ENCODE measurements around the gene AFF1.

The AFF1 gene

DNA sequence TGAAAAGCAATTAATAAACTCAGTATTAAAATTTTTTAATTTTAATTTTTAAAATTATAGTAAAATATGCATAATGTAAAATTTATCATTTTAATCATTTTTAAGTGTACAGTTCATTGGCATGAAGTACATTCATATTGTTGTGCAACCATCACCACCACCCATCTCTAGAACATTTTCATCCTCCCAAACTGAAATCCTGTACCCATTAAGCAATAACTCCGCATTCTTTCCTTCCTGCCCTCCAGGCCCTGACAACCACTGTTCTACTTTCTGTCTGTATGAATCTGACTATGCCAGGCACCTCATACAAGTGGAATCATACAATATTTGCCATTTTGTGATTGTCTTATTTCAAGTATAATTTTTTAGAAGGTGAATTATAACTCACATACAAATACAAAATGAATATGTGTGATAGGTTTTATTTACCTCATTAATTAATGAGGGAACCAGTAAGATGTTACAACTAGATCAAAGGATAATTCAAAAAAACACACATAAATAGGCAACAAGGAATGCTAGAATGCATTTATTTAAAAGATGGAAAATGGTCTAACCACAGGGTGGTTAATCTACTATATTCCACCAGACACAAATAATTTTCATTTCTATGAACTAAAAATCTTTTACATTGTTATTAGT lies 13.1 kb upstream of the AFF1 start:
- DNase-seq (ENCODE audit: low read depth) = no peak

DNA sequence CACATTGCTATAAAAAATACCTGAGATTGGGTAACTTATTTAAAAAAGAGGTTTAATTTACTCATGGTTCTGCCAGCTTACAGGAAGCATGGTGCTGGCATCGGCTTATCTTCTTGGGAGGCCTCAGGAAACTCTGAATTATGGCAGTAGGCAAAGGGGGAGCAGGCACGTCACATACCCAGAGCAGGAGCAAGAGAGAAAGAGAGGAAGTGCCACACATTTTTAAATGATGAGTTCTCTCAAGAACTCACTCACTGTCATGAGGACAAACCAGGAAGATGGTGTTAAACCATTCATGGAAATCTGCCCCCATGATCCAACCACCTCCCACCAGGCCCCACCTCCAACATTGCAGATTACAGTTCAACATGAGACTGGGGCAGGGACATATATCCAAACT lies 10.0 kb upstream of the AFF1 start:
- no peak for DNase-seq (ENCODE audit: low read depth)

DNA sequence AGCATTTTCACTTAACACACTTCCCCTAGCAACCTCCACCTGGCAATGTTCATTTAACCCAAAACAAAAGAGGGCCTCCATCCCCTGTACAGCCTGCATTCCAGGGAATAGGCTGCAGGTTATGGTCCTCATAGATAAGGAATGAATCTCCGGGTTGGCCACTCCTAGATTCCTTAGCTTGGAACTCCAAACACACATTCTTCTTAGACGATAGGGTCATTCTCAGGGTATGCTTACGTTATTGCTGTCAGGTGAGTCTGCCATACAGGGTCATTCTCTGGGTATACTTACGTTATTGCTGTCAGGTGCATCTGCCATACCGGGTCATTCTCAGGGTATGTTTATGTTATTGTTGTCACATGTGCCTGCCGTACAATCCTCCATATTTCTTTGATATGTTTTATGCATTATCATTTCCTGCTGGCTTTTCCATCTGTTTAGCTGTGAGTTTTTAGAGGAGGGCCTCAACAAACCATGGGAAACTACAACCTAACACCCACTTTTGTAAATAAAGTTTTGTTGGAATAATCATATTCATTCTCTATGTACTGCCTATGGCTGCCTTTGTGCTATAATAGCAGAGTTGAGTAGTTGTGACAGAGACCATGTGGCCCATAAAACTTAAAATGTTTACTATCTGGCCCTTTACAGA lies 8.2 kb upstream of the AFF1 start:
- DNase-seq (ENCODE audit: low read depth) = no peak

DNA sequence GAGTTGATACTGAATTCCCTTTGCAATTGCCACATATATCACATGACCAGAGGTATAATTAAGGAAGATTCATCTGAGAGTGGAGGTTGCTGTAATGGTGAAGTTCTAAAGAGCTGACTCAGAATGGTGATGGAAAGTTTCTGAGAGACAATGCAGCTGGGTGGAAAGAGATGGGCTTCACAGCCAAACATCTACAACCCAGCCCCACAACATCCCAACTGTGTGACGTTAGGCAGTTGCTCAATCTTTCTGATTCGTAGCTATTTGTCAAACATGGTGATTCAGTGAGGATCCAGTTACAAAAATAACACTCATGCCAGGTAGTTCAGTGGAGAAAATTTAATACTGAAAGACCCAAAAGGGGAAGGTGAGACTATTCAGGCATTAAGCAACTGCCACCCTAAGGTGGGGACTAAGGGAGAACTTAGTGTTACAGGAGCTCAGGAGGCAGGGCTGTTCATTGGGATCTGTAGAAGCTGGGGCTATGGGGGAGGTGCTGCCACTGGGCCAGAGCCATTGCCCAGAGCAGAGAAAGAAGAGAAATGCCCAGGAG lies 6.9 kb upstream of the AFF1 start:
- DNase-seq (ENCODE audit: low read depth) = no peak

DNA sequence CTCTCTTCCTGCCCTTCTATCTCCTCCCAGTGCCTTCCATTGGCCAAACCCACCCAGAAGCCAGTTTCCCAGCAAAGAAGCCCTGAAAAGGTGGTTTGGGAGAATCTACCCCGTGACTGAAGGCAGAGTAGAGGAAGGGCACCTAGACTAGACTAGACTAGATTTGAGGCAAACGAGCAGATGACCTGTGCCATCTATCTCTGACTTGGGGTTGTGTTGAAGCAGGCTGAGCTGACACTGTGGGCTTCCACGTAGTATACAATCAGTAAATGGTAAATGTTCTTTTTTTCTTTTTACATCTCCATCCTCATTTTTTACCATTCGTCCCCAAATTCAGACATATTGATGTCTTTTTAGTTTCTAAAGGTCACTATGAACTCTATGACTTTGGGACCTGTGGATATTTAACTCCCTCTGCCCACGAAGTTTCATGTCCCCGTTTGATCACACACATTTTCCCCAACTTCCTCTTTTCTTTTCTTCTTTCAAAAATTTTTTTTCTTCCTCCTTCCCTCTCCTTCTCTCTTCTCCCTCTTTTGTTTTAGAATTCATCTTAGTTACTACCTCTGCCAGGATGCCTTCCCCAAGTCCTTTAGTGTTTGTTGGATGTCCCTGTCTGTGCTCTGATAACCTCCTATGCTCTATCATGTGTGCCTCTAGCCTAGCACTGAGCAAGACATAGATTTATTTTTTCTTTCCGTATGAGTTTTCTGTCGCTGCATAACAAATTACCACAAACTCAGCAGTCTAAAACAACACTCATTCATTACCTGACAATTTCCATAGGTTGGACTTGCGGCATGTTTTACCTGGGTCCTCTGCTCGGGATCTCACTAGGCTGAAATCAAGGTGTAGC lies 6.2 kb upstream of the AFF1 start:
- no peak for DNase-seq (ENCODE audit: low read depth)

DNA sequence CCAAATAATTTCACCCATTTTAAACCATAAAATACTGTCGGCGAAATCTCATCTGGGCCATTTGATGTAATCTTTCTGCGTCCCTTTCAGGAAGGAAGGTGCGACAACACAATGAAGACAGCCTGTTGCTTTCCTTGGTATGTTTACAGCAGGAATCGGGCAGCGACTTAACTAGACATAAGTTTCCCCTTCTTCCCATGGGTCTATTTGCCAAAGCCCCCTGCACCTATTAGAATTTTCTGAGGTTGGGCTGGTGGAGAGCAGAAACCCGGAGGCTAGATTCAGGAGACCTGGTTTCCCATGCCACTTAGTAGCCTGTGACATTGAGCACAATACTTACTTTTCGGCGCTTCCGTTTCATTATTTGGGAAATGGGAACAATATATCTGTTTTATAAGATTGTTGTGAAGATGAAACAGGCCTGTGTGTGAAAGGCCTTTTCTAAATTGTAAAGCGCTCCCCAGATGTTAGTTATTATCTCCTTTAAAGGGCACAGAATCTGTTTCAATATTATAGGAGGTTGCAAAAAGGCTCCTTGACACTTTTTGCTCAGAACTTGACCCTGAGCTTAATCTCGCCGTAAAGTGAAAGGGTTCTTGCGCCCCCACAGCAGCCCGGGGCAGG lies 552 bp upstream of the AFF1 start:
- no peak for DNase-seq (ENCODE audit: low read depth)

DNA sequence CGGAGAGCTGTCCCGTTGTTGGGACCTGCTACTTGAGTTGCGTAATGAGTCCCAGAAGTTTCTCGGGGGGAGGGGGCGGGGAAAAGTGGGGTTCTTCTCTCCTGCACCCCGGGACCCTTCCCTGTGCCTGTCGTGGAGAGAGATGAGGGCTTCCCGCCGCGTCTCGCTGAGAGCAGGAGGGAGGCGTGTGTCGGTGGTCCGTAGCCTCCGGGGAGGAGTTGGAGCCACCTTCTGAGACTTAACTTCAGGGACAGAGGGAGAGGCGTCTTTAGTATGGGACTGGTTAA lies 698 bp downstream of the AFF1 start:
- peak; percentile 2 for DNase-seq (ENCODE audit: low read depth)

DNA sequence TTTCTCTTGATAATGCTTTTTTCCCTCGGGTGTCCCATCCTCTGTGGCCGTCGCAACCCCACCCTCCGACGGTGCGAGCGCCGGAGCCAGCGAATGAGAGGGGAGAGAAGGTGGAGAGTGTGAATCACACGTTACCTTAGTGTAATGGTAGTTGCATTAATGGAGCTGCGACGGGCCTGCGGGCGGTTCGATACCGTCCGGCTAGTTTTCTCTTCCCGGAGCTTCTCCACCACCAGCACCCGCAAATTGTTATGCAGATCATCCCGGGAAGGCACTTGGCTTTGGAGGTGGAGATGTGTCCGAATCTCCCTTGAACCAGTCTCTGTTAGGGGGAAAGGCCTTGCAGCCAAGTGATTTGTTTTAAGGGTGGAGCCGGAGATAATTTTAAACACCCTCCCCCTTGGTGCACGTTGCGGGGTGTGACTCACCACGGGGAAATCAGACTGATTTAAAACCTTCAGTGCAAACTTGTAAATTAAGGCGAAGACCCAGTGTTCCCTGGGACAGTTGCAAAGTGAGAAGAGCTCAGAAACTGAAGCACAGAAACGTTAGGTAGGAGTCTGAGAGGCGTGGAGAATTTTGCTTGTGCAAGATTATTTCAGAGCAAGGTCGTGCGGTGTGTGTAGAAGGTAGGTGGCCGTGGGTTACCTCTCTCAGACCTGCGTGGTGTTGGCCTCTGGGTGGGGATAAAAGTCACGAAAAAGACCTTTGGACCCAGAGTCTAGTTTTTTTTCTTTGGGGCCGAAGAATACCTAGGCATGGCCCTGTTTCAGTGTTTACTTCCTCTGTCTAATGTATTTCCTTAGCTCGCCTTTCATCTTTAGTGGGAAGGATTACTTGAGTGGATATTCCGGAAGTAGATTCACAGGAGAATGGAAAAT lies 1.3 kb downstream of the AFF1 start:
- peak; percentile 64 for DNase-seq (ENCODE audit: low read depth)

DNA sequence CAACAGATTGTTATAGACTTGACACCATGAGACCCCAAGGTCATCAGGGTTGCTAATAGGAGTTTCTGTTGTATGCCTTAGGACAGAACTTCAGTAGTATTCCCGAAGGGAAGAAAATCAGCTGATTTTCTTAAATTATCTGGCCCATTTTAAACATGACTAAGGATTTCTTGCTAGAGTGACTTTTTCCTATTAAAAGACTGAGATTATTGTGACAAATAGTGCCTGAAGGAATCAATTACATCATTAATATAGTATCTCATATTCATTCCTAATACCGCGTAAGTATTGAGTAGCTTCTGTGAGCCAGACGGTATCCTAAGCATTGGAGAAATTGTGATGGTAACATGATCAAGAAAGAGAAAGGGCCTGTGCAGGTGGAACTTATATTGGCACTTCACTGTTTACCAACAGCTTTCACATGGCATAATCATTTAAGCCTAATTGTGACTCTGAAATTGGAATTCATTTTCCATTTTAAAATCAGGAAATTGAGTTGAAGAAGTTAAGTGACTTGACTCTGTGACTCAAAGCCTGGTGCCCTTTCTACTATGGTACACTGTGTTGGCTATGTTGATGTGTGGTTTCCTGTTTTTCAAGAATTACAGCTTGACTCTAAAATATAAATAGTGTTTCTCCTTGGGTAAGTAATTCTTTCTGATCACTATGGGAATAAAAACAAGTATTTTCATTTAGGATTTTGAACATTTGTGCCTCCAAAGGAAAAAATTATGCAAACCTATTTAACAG lies 4.1 kb downstream of the AFF1 start:
- DNase-seq (ENCODE audit: low read depth) = no peak

DNA sequence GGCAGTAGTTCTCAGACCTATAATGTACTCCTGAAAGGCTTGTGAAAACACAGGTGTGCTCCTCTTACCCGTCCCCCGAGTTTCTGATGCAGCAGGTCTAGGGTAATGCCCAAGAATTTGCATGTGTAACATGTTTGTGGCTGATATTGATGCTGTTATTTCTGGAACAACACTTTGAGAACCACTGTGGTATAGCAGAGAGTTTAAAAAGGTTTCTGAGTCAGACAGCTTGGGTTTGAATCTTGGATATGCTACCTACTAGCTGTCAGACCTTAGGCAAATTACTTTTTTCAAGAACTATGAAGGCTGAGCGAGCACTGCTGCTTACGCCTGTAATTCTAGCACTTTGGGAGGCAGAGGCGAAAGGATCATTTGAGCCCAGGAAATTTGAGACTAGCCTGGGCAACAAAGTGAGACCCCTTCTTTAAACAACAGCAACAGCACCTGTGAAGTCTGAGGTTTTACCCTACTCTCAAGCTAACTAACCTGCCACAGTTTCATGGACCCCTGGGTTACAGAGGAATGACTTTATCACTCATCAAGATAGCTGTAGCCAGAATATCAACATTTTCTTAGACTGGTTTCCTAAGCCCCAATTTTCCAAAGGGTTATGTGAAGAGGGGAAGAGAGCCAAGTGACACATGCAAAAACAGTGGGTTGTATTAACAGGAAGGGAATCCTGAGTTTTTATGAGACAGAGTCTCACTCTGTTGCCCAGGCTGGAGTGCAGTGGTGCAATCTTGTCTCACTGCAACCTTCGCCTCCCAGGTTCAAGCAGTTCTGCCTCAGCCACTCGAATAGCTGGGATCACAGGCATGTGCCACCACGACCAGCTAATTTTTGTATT lies 5.1 kb downstream of the AFF1 start:
- DNase-seq (ENCODE audit: low read depth) = no peak

DNA sequence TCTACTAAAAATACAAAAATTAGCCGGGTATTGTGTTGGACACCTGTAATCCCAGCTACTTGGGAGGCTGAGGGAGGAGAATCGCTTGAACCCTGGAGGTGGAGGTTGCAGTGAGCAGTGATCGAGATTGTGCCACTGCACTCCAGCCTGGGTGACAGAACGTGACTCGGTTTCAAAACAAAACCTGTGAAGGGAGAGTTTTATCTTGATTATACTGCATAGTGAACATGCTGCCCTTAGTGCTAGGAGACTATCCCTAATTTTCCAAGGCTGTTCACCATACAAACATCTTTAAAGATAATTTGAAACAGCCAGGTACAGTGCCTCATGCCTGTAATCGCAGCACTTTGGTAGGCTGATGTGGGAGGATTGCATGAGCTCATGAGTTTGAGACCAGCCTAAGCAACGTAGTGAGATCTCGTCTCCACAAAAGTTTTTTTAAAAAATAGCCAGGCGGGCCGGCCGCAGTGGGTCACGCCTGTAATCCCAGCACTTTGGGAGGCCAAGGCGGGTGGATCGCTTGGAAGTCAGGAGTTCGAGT lies 6.2 kb downstream of the AFF1 start:
- no peak for DNase-seq (ENCODE audit: low read depth)

DNA sequence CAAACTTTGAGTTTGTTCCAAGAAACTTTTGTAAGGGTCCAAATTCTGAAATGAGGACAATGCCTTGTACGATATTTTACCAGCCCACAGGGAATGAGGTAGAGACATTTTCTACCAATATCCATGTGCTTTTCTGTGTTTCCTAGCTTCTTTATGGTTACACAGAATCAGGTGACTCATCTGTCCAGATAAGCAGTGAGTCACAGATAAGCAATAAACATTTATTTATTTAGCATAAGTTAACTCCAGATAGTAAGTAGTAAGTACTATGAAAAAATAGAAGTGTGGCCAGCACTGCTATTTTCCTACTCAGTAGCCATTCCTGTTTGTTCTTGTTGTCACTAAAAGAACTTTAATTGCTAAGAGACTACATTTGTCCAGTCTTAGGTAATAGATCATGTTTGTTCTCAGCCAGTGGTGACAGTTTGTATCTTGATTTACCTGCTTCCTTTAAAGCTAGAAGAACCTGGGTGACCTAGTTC lies 7.4 kb downstream of the AFF1 start:
- DNase-seq (ENCODE audit: low read depth) = no peak

DNA sequence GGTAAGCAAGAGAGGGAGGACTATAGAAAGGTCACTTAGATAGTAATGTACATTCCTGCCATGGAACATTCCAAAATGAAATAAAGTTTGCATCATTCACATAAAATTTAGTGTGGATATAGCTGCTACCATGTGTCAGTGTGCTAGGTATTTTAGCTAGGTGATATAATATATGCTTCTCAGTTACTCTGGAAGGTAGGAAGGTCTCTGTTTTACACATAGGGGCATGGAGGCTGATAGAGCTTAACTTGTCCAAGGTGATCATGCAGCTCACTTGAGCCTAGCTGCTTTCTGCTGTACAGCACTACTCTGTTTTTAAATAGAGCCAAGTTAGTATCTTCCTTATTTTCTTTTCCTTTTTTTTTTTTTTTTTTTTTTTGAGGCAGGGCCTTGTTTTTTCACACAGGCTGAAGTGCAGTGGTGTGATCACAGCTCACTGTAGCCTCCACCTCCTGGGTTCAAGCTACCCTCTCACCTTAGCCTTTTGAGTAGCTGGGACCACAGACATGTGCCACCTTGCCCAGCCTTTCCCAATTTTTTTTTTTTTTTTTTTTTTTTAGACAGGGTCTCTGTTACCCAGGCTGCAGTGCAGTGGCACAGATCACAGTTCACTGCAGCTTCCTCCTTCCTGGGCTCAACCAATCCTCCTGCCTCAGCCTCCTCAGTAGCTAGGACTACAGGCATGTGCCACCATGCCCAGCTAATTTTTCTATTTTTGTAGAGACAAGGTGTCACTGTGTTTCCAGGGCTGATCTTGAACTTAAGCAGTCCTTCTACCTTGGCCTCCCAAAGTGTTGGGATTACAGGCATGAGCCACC lies 10.4 kb downstream of the AFF1 start:
- no peak for DNase-seq (ENCODE audit: low read depth)

DNA sequence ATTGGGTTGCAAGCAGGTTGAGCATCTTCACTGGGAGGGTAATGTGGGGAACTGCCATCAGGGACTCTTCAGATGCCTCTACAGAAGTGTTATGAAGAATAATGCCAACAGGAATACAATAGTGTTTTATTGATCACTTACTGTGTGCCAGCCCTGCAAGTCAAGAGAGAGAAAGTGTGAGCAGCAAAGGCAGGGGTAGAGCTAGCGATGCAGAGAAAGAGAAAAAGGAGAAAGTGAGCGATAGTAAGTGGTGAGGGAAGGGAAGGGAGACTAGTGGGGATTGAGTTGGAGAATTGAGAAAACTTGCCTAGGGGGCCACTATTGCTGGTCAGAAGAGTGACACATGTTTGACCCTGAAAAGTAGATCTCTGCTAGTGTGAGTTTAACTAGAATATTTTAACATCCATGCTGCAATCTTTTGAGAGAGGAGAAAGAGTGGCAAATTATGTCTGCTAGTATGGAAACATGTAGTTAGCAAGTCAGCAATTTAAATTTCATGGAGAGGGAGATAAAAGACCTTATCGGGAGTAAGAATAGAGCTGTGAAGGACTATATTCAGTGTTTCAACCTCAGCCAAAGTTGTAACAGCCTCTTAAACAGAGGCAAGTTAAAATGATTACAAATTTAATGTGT lies 12.2 kb downstream of the AFF1 start:
- DNase-seq (ENCODE audit: low read depth) = no peak

DNA sequence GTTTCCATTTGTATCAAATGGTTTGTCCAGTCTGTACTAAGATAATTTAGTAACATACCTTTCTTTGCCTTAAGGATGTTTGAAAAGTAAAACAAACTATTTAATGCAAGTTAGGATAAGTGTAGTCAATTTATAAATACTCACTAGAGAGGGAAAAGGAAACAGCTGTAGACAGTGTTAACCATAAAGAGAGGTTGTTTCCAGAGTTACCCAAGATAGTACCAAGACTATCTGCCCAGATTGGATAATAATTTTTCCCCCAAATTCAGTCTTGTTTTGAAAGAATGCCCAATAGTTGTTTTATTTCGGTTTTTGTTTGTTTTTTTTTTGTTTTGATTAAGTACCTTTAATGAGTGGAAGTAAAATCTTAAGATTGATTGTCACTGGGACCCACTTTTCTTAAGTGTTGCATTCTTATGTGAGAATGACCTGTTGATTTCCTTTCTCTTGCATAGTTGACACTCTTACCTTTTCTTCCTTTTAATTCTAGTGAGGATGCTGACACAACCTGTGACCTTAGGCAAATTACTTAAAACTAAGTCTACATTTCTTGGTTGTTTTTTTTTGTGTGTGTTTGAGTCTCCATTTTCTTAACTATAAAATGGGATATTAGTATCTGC lies 12.8 kb downstream of the AFF1 start:
- no peak for DNase-seq (ENCODE audit: low read depth)

DNA sequence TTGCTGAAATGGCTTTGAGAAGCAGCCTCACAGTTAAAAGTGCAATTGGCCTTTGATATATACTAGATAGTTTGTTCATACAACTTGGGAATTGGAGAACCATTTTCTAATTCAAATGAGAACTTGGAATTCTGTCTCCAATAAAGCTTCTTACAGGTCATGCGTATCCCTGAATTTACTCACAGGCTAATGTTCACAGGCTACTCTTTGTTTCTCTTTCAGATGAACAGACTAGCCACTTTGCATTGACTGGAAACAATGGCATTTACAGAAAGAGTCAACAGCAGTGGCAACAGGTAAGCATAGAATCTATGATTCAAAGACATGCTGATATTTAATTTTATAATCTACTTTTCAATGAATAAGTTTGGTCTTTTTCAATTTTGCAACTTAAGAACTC lies 13.5 kb downstream of the AFF1 start:
- DNase-seq (ENCODE audit: low read depth) = no peak

DNA sequence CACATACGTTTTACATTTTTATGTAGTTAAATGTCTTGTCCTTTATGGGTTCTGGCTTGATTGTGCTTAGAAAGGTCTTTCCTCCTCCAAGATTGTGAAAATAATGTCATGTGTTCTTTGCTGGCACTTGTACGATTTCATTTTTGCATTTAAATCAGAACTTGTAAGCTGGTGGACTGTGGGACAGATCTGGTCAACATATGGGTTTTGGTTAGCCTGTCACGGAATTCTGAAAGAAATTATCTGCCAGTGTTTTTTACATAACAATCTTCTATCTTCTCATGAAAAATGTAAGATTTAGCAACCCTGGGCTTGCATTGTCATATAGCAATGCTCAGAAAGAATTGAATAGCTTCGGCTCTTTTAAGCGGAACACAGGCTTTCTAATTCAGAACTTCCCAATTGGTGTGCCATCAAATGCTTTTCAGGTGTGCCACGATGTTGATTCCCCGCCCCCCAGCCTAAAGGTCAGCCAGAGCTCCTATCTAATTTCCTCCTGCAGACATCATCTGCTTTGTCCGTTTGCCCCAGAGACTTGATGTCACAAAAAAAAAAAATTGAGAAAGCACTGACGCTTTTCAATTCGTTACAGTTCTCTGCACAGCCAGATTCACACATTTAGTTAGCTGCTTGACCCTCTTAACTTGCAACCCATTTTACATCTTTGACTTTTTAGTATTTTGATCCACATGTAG lies 16.2 kb downstream of the AFF1 start:
- no peak for DNase-seq (ENCODE audit: low read depth)
